OCI-LY3 (cell line): Measurements from ENCODE around the gene SULT4A1.

ENCODE experiments used
- H2AFZ ChIP-seq: fragments of 200-600, 300-600 bp; shearing (Covaris generic); 2 replicates; pipeline ENCODE4 v1.6.0; 2014; ENCODE audit warnings: antibody characterized with exemption, low read depth, low read length
- H3K27ac ChIP-seq: fragments of 200-600, 300-600 bp; sonication (generic); 2 replicates; pipeline ENCODE4 v1.5.1; 2014; ENCODE audit warnings: mild to moderate bottlenecking, low read length, moderate library complexity, mixed read lengths
- H3K27me3 ChIP-seq: fragments of 200-600, 300-600 bp; sonication (generic); 2 replicates; pipeline ENCODE4 v1.6.1; 2014; ENCODE audit warnings: low read depth, low read length, mixed read lengths
- H3K36me3 ChIP-seq: fragments of 200-600, 300-600 bp; sonication (generic); replicated peaks from 2 replicates; pipeline ENCODE3; 2014; ENCODE audit warnings: low read depth, low read length, mixed read lengths
- H3K4me1 ChIP-seq: fragments of 300-600, 200-600 bp; sonication (generic); 2 replicates; pipeline ENCODE4 v1.6.1; 2014; ENCODE audit warnings: low read length, mixed read lengths
- H3K4me2 ChIP-seq: fragments of 200-600, 300-600 bp; sonication (generic); 2 replicates; pipeline ENCODE4 v1.6.1; 2014; ENCODE audit warnings: low read length, mixed read lengths
- H3K4me3 ChIP-seq: fragments of 300-600, 200-600 bp; sonication (generic); 2 replicates; pipeline ENCODE4 v1.5.1; 2014; ENCODE audit warnings: antibody characterized with exemption, mild to moderate bottlenecking, low read length, moderate library complexity
- H3K79me2 ChIP-seq: fragments of 300-600, 200-600 bp; shearing (Covaris generic); 2 replicates; pipeline ENCODE4 v1.6.1; 2014; ENCODE audit warnings: mild to moderate bottlenecking, low read length, mixed read lengths
- H3K9ac ChIP-seq: fragments of 300-600, 200-600 bp; shearing (Covaris generic); 2 replicates; pipeline ENCODE4 v1.6.0; 2014; ENCODE audit warnings: mild to moderate bottlenecking, low read length, moderate library complexity
- H3K9me3 ChIP-seq: fragments of 200-600, 300-600 bp; shearing (Covaris generic); 2 replicates; pipeline ENCODE4 v1.6.1; 2014; ENCODE audit warnings: low read length, mixed read lengths; ENCODE audit not compliant: insufficient read depth
- H4K20me1 ChIP-seq: fragments of 200-600, 300-600 bp; sonication (generic); 2 replicates; pipeline ENCODE4 v1.6.1; 2016; ENCODE audit warnings: low read length, mixed read lengths; ENCODE audit not compliant: insufficient read depth
- EZH2phosphoT487 ChIP-seq: fragments of 200-600 bp; shearing (Covaris generic); IDR thresholded peaks from 2 replicates; pipeline ENCODE4 v1.6.1; 2018; ENCODE audit warnings: antibody characterized with exemption, mixed run types, low read depth
- TF ChIP-seq, protein P1 (sequence below): fragments of 200-600, 300-600 bp; sonication (generic); IDR thresholded peaks from 2 replicates; pipeline ENCODE4 v1.5.1; 2014; ENCODE audit warnings: antibody characterized with exemption, low read length, low read depth

SULT4A1 gene

DNA sequence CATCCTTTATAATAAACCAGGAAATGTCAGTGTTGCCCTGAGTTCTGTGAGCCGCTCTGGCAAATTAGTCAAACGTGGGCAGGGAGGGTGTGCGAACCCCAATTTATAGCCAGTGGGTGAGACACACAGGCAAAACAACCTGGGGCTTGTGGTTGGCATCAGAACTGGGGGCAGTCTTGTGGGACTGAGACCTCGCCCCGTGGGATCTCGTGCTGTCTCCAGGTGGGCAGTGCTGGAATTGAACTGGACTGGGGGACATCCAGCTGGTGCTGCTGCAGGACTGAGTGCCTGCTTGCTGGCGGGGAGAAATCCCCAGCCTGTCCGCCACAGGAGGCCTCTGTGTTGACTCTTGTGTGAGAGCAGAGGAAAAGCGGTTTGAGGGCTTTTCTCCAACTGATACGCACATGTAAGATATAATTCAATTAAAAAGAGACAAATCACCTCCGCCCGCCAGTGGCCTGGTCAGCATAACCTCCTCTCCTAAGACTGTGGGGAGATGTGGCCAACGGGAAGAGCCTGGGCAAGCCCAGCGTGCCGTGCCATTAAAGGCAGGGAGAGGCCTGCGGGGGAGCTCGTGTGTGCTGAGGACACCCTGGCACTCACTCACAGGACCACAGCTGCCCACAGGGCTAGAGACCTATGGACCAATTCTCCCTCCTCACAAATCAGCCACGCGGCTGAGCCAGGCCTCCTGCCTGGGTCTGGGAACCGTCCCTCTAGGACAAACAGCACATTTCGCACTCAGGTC lies 18.4 kb downstream of the SULT4A1 start:
- no peaks in the 10 kb centered on the region for H3K36me3 ChIP-seq
- no peak overlapping the region for H3K9ac ChIP-seq
- no peaks in the 10 kb centered on the region for H3K79me2 ChIP-seq
- H2AFZ ChIP-seq: no peak overlapping the region
- H3K9me3 ChIP-seq: no peaks in the 10 kb centered on the region
- H3K27me3 ChIP-seq: 0 out of 2 replicates have a peak, but pooled peaks cover 3% of the 10 kb centered on the region
- no peak overlapping the region for H3K4me3 ChIP-seq
- no peaks in the 10 kb centered on the region for H4K20me1 ChIP-seq
- H3K4me2 ChIP-seq: no peak overlapping the region
- no peak overlapping the region for H3K27ac ChIP-seq
- TF ChIP-seq EZH2phosphoT487: no peak
- TF ChIP-seq, protein P1, sequence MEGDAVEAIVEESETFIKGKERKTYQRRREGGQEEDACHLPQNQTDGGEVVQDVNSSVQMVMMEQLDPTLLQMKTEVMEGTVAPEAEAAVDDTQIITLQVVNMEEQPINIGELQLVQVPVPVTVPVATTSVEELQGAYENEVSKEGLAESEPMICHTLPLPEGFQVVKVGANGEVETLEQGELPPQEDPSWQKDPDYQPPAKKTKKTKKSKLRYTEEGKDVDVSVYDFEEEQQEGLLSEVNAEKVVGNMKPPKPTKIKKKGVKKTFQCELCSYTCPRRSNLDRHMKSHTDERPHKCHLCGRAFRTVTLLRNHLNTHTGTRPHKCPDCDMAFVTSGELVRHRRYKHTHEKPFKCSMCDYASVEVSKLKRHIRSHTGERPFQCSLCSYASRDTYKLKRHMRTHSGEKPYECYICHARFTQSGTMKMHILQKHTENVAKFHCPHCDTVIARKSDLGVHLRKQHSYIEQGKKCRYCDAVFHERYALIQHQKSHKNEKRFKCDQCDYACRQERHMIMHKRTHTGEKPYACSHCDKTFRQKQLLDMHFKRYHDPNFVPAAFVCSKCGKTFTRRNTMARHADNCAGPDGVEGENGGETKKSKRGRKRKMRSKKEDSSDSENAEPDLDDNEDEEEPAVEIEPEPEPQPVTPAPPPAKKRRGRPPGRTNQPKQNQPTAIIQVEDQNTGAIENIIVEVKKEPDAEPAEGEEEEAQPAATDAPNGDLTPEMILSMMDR: no peak
- H3K4me1 ChIP-seq: no peaks in the 10 kb centered on the region

DNA sequence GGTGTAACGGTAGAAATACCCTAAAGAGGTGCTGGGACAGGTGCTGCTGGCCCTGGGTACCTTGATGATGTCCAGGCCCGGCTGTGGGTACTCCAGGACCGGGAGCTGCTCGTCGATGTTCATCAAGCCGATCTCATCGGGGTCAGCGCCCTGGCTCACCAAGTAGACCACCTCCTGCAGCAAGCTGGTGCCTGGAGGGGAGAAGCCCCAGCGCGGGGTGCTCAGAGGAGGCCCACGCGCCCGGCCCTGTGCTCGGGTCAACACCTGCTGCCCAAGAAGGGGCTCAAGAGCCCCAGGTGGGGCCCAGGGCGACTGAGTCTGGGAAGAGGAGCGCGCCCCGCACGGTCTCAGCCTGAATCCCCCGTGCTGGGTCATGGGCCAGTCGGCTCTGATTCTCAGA lies 20.6 kb downstream of the SULT4A1 start:
- Histone ChIP-seq H3K27ac (no peak overlapping the region), H3K4me2 (no peak overlapping the region), H2AFZ (no peak overlapping the region), H3K79me2 (no peaks in the 10 kb centered on the region), H3K36me3 (no peaks in the 10 kb centered on the region), H3K4me3 (no peak overlapping the region), H3K9me3 (no peaks in the 10 kb centered on the region), H3K9ac (no peak overlapping the region), H4K20me1 (no peaks in the 10 kb centered on the region), H3K4me1 (no peaks in the 10 kb centered on the region), H3K27me3 (no peaks in the 10 kb centered on the region)
- TF ChIP-seq, protein P1: no peak

DNA sequence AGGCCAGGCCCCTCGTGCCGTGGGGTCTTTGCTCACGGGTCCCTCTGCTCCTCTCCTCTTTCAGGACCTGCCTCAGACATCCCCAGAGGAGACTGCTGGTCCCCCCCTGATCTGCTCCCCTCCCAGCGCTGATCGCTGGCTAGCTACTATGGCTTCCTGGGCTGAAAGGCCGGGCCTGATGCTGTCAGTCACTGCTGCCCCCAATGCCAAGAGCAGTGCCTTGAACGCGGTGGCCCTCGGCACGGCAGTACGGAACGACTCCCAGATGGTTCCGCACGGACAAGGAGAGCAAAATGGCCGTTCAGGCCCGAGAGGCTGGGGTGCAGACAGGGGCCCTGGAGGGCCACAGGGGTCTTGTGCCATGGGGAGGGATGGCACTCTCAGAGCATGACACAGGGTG lies 21.5 kb downstream of the SULT4A1 start:
- Histone ChIP-seq H3K79me2 (no peaks in the 10 kb centered on the region), H3K27ac (no peak overlapping the region), H4K20me1 (no peaks in the 10 kb centered on the region), H3K27me3 (no peaks in the 10 kb centered on the region), H3K4me2 (no peak overlapping the region), H3K9me3 (no peaks in the 10 kb centered on the region), H3K9ac (no peak overlapping the region), H3K4me1 (no peaks in the 10 kb centered on the region), H2AFZ (no peak overlapping the region), H3K36me3 (no peaks in the 10 kb centered on the region), H3K4me3 (no peak overlapping the region)
- TF ChIP-seq, protein P1: no peak
- no peak for TF ChIP-seq EZH2phosphoT487

DNA sequence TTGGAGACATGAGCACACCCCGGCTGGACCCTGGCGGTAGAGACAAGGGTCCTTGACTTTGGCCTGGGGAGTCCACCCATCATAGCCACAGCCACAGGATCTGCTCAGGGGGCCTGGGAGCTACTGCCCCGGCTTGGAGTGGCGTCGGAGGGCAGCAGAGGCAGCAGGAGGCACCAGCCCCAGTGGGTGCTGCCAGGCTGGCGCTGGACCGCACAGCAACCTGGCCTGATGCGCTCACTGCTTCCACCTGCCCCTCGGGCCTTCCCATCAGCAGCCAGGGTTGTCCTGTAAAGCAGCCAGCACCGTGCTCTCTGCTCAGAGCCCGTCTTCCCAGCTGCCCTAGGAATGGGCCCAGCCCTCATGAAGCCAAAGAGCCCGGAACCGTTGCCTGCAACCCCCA lies 21.9 kb downstream of the SULT4A1 start:
- H3K27me3 ChIP-seq: no peaks in the 10 kb centered on the region
- no peak overlapping the region for H2AFZ ChIP-seq
- H3K79me2 ChIP-seq: no peaks in the 10 kb centered on the region

More for the DNA sequence above, 21.9 kb downstream of the SULT4A1 start:
- no peak overlapping the region for H3K27ac ChIP-seq
- H3K9ac ChIP-seq: no peak overlapping the region
- no peaks in the 10 kb centered on the region for H3K9me3 ChIP-seq
- no peak overlapping the region for H3K4me3 ChIP-seq
- H4K20me1 ChIP-seq: no peaks in the 10 kb centered on the region
- no peaks in the 10 kb centered on the region for H3K4me1 ChIP-seq
- H3K36me3 ChIP-seq: no peaks in the 10 kb centered on the region
- TF ChIP-seq, protein P1: no peak
- TF ChIP-seq EZH2phosphoT487: no peak
- H3K4me2 ChIP-seq: no peak overlapping the region
